NB4 (cell line): ENCODE measurements around the gene LRMDA.

Experiments used
- CTCF ChIP-seq: IDR thresholded peaks from one replicate; pipeline ENCODE4 v1.5.1; 2012; ENCODE audit warnings: low read depth, low read length
- MAX ChIP-seq: IDR thresholded peaks from 2 replicates; pipeline ENCODE4 v1.6.1; 2011; ENCODE audit warnings: low read depth, low read length
- MYC ChIP-seq: IDR thresholded peaks from 2 replicates; pipeline ENCODE4 v1.6.1; 2011; ENCODE audit warnings: low read depth, low read length
- POLR2A ChIP-seq: IDR thresholded peaks from 2 replicates; pipeline ENCODE4 v1.6.1; 2011; ENCODE audit warnings: mild to moderate bottlenecking; ENCODE audit not compliant: insufficient read length; ENCODE audit errors: extremely low read depth

GRCh38 chr10:76303682-76304316, 872.4 kb downstream of the LRMDA start:
- TF ChIP-seq POLR2A (no peak), CTCF (peak; percentile 65), MAX (0 out of 2 replicates have a peak, but pooled peaks have one; percentile 9), MYC (no peak)
